ENCODE measurements around the gene TRIM14. TPM values are rescaled to one million over a fixed set of nuclear protein-coding genes. Genes with fewer than 3 reads are reported as not detected.

TRIM14 gene
- total and polyA plus RNA-seq, 10 of the 15 experiments (the other 5 are each of a cell fraction or from before 2014, with no cell fraction given), result 8.6 to 53.3 (median 35.7) TPM

GRCh38 chr9:98158071-98158831, 39.2 kb upstream of the TRIM14 start:
- Histone ChIP-seq H3K36me3 (ENCODE audit: control insufficient read depth in 2 of 2, insufficient read depth in 2 of 2, low read length in 1 of 2) (no peaks in the 10 kb centered on the region), H2AFZ (ENCODE audit: control insufficient read depth, low read depth, low read length) (no peak overlapping the region), H3K27ac (ENCODE audit: control insufficient read depth, insufficient read depth) (no peak overlapping the region), H4K20me1 (ENCODE audit: control insufficient read depth, insufficient read depth) (no peaks in the 10 kb centered on the region), H3K27me3 (replicated peaks in 1 of 2; ENCODE audit: control insufficient read depth in 2 of 2, insufficient read depth in 2 of 2, low read length in 1 of 2) (no peaks in the 10 kb centered on the region), H3K9me3 (replicated peaks; ENCODE audit: control insufficient read depth, insufficient read depth, low read length) (no peaks in the 10 kb centered on the region), H3K79me2 (ENCODE audit: control insufficient read depth, insufficient read depth, low read length) (no peaks in the 10 kb centered on the region), H3K9ac (ENCODE audit: control insufficient read depth, insufficient read depth, low read length) (no peak overlapping the region), H3K4me2 (ENCODE audit: control insufficient read depth, insufficient read depth) (no peak overlapping the region), H3K4me1 (ENCODE audit: control insufficient read depth, insufficient read depth, low read length) (no peaks in the 10 kb centered on the region; the same call in 1 of the 2 replicates), H3K4me3 (no peak overlapping the region)
- ATAC-seq (no peak), DNase-seq (ENCODE audit: low read depth, low spot score) (no peak), FAIRE-seq (no peak)
- ChIA-PET POLR2A (interaction anchor here (0.7 kb wide), 1 partner anchor 14 kb away, joined by 3 read pairs; no protein-coding TSS in a partner anchor), CTCF (interaction anchor here (0.5 to 1.7 kb wide), 3 partner anchors 24 to 523 kb away, joined by 3 read pairs; no protein-coding TSS in a partner anchor), RAD21 (ENCODE audit: unreplicated experiment) (no interaction called here), SMC1A (ENCODE audit: uncharacterized antibody, unreplicated experiment) (interaction anchor here (1.1 to 1.6 kb wide), 4 partner anchors 11 to 56 kb away, joined by 3 to 4 read pairs (median 4); no protein-coding TSS in a partner anchor)
- 56% methylated on average over 4 of the region's 4 CpGs for WGBS (ENCODE audit: insufficient coverage, insufficient replicate concordance, low lambda C conversion rate, missing lambda C conversion rate)
- no peak for TF ChIP-seq ZBTB11 (CRISPR knock-in tag; IDR thresholded peaks at IDR 0.05)
- TF ChIP-seq RAD51 (IDR thresholded peaks at IDR 0.05), result no peak
- TF ChIP-seq BCL3 (IDR thresholded peaks at IDR 0.05; ENCODE audit: borderline replicate concordance, insufficient read depth, low read depth, low read length, poor library complexity, severe bottlenecking), result no peak
- TF ChIP-seq, protein P1, sequence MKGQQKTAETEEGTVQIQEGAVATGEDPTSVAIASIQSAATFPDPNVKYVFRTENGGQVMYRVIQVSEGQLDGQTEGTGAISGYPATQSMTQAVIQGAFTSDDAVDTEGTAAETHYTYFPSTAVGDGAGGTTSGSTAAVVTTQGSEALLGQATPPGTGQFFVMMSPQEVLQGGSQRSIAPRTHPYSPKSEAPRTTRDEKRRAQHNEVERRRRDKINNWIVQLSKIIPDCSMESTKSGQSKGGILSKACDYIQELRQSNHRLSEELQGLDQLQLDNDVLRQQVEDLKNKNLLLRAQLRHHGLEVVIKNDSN (IDR thresholded peaks at IDR 0.05; ENCODE audit: borderline replicate concordance, extremely low read length, insufficient read depth, low read depth, low read length), result no peak
- no TSS peak for BruUV-seq (replicated peaks)
- intact Hi-C loops (cut with micrococcal nuclease; ENCODE audit: unreplicated experiment), result no loop called here
- in situ Hi-C loops (cut with MboI), result no loop called here
